ENCODE results near the gene SLC18A3.

DNA sequence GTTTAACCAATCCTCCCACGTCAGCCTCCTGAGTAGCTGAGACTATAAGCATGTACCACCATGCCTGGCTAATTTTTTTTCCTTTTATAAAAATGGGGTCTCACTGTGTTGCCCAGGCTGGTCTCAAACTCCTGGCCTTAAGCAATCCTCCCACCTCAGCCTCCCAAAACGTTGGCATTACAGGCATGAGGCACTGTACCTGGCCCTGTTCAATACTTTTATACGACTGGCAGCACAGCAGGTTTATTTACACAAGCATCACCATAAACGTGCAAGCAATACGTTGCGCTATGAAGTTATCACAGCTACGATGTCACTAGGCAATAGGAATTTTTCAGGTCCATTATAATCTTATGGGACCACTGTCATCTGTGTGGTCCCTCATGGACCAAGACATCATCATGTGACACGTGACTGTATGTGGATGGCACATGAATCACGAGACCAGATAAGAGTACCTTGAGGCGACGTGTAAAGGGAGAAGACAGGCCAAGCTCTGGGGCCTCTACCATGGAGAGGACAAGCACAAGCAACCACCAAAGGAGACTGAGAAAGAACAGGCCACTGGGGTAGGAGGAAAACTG, 34.5 kb upstream of the SLC18A3 start:
- TF ChIP-seq, protein P1, sequence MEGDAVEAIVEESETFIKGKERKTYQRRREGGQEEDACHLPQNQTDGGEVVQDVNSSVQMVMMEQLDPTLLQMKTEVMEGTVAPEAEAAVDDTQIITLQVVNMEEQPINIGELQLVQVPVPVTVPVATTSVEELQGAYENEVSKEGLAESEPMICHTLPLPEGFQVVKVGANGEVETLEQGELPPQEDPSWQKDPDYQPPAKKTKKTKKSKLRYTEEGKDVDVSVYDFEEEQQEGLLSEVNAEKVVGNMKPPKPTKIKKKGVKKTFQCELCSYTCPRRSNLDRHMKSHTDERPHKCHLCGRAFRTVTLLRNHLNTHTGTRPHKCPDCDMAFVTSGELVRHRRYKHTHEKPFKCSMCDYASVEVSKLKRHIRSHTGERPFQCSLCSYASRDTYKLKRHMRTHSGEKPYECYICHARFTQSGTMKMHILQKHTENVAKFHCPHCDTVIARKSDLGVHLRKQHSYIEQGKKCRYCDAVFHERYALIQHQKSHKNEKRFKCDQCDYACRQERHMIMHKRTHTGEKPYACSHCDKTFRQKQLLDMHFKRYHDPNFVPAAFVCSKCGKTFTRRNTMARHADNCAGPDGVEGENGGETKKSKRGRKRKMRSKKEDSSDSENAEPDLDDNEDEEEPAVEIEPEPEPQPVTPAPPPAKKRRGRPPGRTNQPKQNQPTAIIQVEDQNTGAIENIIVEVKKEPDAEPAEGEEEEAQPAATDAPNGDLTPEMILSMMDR (IDR thresholded peaks at IDR 0.05; ENCODE audit: poor library complexity): no peak
- no peak for TF ChIP-seq EZH2phosphoT487 (IDR thresholded peaks at IDR 0.05; ENCODE audit: low read depth, severe bottlenecking, unreplicated experiment)
